Measurements from ENCODE around the gene CTSD.

Gene CTSD

DNA sequence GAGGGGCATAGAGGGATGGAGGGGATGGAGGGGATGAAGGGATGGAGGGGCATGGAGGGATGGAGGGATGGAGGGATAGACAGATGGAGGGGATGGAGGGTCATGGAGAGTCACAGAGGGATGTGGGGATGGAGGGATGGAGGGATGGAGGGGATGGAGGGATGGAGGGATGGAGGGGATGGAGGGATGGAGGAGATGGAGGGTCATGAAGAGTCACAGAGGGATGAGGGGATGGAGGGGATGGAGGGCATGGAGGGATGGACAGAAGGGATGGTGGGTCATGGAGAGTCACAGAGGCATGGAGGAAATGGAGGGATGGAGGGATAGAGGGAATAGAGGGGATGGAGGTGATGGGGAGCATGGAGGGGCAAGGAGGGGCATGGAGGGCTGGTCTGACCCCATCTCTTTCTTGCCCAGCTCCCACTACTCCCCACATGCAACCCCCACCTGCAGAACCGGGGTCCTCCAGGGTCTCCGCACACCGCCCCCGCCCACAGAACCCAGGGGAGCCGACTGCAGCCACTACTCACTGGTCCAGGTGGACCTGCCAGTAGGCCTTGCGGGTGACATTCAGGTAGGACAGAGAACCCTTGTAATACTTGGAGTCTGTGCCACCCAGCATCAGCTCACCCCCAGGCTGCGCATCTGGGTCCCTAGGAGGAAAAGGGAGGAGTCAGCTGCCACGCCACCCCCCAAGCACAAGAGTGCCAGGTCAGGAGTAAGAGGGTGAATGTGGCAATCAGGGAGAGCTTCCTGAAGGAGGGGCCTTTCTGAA is 9.2 kb downstream of the CTSD start:
- no peak for DNase-seq

DNA sequence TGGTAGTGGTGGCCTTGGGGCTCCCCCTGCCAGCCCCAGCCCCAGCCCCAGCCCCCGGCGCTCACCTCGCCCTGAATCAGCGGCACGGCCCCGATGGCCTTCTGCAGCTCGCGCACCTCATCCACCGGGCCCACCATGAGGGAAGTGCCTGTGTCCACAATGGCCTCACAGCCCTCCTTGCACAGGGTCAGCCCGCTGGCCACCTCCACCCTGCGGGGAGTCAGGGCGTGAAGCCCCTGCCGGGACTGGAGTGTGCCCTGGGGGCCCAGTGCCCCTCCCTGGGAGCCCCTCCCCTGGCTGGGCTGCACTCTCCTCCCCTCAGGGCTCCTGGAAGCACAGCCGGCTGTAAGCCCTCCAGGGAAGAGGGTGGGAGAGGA is 9.8 kb downstream of the CTSD start:
- no peak for DNase-seq

DNA sequence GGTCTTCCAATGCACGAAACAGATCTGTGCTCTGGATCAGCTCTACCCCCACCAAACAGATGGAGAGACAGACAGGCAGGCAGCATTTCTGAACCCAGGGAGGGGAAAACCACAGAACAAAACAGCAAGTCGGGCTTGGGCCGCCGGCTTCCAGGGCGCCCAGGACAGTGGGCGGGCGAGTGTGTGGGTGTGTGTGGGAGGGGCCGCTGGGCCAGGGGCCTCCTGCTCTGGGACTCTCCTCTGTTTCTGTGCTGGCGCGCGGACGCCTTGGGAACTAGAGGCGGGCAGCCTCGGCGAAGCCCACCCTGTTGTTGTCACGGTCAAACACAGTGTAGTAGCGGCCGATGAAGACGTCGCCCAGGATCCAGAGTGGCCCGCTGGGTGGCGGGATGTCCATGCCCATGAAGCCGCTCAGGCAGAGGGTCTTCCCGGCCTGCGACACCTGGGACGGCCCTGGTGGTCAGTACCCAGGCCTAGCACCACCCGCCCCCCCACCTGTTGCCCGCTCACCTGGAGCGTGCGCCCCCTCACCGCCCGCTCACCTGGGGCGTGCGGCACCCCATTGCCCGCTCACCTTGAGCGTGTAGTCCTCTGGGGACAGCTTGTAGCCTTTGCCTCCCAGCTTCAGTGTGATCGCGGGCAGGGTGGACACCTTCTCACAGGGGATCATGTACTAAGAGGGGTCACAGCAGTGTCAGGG is 10.3 kb downstream of the CTSD start:
- DNase-seq: no peak

DNA sequence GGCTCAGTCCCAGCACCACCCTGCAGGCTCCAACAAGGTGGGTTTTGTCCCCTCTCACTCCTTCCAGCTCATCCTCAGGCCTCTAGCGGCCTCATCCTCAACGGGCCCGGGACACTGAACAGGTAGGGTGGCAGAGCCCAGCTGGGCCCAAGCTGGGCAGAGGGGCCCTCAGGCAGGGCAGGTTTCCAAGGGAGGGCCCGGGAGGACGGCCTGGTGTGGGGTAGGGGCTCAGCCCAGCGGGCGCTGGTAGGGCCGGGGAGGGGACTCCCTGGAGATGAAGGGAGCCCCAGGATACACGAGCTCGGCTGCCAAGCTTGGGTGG is 10.9 kb downstream of the CTSD start:
- DNase-seq: no peak

DNA sequence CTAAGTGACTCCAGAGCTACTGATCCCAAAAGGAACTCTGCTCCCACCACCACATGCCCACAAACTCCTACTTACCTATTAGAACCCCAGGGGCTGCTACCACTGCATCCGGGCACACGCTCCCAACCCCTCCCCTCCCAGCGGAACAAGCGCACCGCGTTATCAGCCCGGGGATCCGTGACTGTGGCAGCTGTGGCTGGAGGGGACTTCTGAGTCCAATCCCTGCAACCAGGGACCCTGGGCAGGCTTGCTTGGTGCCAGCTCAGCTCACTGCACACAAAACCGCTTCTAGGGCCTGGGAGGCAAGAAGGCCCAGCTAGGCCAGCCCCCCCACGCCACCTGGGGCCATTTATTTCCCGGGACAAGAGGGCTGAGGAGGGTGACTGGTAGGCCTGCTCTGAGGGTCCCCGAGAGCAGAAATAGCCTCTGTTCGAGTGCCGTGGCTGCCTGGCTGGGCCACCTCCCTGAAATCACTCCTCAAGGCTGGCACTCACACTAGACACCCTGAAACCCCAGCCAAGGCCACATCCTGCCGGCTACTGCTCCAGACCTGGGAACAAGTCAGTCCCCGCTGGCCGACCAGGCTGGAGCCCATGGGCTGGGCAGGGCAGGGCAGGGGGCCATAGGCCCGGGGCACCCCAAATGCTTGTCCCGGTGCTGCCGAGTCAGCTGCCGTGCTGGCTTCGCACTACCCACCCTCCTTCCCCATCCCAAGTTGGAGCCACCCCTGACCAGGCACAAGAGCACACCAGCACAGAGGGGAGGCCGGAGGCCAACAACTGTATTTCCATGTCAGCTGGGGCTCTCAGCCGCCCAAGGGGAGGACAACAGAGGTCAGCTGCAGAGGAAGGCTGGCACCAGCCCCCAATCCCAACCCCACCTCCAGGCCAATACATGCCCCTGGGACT is 11.5 kb downstream of the CTSD start:
- DNase-seq: no peak

DNA sequence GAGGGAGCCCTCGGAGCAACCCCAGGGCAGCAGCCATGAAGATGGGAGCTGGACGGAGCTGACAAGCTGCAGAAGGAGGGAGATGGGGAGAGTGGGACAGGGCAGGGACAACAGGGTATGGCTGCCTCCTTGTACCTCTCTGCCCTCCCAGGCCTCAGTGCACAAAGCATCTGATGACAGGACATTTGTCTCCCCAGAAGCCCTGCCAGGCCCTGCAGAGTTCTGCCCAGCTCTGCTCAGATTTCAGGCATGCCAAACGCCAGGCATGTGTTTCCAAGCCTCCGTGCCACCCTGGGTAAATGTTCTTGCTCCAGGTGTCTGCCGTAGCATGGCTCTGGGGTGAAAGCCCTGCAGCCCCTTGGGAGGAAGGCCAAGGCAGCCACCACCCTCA is 12.2 kb downstream of the CTSD start:
- DNase-seq: no peak

DNA sequence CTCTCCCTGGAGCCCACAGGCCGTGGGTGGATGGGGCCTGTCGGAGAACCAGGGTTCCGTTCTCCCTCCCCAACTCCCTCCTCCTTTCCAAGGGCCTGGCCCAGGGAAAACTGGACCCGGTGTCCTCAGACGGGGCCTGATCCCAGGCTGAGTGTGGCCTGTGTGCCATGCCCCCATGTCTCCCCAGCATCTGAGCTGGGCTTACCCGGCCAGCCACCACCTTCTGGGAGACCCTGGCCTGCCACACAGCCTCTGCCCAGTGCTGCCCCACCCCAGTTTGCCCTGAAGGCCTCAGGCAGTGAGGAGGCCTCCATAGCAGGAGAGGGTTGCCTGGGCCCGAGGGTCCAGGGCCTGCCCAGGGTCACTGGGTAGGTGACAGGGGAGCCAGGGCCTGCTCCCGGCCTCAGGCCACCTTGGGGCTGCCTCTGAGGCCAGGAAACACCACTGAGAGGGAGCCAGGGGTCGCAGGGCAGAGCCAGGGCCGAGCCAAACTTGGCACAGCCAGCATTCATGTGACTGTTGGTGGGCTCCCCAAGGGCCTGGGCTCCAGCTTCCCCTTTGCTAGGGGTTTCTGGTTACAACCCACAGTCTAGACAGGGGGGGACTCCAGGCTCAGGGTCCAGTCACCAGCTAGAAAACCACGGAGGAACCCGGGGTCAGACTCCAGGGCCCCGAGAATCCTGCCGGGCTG is 12.7 kb downstream of the CTSD start:
- no peak for DNase-seq

DNA sequence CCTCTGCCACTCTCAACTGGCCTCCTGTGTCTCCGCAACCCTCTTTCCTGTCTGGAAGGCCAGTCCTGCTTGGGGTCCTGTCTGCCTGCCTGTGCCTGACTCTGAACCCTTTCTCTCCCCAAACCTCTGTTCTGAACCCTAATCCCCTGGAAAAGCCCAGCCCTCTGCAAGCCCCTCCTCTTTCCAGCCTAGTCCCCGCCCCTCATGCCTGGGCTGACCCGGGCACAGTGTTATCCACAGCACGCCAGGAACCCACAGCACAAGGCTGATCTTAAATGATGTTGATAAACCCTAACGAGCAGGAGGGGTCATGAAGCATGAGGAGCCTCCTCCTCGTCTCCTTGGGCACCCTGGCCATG is 13.3 kb downstream of the CTSD start, which contains the start of gene IFITM10:
IFITM10 (minus strand) TSS at position 115 of the 359 bp plus-strand sequence. CDS start 153 bp downstream, outside the sequence.
- DNase-seq: no peak

DNA sequence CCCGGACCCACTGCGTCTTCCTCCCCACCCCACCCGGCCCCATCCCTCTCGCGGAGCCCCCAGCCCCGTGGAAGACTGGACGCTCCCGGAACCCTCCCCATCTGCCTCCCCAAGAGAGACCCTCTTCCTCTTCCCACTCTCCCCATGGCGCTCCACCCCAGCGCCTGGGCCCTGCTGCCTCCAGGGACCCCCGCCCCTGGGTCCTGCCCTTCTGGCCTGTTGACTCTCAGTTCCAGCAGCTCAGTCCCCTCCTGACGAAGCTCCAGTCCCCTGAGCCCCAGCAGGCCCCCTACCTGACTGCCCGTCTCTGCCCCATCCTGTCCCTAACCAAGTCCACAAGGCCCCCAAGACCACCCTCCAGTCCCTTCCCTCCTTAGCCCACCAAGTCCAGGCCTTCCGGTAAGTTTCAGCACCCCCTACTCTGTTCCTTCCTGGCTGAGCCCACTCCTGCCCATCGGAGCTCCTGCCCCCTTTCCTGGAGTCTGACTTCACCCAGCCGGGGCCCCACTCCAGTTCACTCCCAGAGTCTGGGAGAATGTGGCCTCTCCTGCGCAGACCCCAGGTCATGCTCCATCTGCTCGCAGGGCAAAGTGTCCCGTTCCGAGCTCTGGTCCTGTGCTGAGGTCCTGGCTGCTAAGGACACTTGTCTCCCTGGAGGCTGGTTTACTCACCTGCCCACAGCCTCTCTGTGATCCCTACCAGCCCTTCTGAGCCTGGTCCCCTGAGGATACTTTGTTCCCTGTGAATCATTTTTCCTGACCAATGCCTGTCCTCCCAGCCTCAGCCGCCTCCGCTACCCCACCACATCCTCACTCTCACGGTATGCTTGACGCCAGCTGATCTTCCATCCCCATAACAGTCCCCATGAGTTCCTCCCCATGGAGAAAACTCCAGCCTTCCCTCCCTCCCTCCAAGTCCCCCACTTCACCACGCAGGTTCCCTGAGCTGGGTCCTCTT is 14.1 kb downstream of the CTSD start:
- DNase-seq: no peak

DNA sequence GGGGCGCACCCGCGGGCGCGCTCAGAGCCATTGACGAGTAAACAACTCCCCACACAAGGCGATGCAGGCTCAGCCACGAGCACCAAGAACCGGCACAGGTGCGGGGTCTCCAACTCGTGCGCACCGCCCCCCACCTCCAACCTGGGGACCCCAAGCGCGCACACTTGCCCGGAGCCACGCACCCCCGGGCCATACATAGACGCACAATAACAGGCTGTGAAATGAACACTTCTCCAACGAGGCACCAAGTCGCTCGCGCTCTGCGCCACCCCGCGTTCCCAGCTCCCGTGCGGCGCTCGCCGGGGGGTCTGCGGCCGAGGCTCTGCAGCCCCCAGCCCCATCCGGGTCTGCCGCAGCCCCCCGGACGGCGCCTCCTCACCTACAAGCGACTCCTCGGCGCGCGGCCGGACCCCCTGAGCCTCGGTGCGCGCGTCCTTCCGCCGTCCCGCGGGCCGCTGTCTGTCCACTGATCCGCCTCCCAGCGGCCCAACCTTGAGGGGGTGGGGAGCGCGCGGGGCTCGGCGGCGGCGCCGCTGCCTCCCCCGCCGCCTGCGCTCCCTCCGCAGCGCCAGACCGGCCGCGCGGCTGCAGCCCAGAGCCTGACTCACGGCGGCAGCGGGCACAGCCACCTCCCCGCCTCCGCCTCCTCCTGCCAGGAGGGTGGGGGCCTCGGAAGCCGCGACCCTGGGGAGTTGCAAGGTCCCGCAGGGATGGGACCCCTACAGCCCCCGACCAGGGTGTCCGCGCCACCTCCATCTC is 14.9 kb downstream of the CTSD start:
- no peak for DNase-seq

DNA sequence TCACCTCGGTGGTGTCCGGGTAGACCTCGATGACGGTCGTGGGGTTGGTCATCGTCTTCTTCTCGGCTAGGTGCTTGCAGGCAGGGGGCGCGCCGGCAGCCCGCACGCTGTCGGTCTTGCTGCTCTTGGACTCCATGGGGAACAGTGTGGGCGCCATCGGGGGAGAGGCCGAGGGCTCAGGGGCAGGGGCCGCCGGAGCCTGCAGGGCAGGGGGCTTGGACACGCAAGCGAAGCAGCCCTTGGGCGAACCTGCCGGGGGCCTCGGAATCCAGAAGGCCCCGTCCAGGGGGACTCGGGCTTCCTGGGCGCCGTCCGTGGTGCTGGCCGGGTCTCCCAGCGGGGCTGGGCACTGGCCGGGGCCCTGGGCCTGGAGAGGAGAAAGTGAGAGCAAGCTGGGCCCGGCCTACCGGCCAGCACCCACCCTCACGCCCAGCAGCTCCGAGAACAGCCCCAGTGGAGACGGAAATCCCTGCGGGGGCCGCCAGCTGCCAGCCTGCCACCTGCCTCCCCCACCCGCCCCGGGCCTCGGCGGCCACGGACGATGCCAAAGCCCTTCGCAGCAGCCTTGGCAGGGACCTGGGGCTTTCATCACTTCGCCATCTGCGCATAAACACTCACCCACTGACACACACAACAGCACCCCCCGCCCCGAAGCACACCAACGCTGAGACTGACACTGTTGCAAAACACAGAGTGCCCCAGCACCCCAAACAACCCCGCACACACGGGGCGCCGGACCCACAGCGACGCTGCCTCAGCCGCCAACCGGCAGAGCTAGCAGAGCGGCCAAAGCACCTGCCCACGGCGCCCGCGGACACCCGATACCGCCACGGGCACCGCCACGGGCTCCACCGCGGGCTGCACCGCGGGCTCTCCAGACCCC is 15.7 kb downstream of the CTSD start:
- DNase-seq: no peak

DNA sequence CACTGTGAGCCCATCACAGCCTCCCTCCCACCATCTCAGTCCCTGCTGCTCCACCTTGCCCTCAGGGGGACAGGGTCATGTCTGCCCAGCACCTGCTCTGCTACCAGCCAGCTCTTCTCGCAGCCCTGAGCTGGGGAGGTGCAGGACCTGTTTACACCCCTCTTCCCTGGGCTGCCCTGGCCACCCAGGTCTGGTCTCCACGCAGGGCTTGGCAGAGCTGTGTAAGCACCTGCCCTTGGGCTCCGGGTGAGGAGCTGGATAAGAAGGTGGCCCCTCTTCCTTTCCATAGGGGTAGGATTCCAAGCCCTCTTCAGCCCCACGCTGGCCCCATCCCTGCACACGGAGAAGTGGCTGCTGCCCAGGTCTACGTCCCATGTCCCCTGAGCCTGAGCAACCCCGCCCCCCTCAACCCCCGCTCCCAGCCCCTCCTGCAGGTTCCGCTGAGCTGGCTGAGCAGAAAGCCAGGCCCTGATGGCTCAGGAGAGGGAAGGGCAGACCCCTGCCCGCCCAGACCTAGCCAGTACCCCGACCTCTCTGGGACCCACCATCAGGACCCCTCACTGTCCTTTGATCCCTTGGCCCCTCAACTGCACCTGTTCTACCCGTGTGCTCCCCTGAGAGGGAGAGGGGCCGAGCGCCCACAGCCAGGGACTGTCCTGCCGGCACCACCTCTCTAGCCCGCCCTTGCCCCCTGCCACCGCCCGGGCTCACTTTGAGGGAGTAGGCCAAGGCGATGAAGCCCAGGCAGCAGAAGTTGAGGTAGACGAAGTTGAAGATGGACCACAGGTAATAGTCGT is 16.6 kb downstream of the CTSD start:
- no peak for DNase-seq

DNA sequence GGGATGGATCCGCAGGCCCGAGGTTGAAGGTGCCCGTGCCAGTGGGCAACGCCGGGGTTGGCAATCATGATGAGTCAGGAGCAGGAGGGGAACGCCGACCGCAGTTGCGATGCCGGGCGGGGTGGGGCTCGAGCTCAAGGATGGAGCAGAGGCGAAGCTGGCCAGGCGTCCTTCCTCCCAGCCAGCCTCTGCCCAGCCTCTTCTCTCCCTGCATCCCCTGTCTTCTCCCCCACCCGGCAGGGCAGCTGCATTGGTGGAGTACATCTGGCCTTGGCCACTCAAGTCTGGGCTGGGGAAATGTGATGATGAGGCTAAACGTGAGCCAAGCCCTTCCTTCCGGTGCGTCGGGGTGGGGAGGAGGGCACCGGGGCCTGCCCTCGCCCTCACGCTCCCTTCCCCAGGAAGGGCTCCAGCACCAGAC is 17.2 kb downstream of the CTSD start:
- no peak for DNase-seq

DNA sequence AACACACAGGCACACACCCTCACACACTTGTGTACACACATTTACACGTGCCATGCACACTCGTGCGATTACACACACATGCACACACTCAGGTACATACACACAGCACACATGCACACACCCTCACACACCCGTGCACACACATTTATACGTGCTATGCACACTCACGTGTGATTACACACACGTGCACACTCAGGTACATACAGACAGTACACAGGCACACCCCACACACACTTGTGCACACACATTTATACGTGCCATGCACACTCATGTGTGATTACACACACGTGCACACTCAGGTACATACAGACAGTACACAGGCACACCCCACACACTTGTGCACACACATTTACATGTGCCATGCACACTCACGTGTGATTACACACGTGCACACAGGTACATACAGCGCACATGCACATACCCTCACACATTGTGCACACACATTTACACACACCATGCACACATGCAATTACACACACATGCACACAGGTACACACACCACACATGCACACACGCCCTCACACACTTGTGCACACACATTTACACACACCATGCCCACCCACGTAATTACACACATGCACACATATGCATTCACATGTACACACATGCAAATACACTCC is 17.9 kb downstream of the CTSD start:
- no peak for DNase-seq

DNA sequence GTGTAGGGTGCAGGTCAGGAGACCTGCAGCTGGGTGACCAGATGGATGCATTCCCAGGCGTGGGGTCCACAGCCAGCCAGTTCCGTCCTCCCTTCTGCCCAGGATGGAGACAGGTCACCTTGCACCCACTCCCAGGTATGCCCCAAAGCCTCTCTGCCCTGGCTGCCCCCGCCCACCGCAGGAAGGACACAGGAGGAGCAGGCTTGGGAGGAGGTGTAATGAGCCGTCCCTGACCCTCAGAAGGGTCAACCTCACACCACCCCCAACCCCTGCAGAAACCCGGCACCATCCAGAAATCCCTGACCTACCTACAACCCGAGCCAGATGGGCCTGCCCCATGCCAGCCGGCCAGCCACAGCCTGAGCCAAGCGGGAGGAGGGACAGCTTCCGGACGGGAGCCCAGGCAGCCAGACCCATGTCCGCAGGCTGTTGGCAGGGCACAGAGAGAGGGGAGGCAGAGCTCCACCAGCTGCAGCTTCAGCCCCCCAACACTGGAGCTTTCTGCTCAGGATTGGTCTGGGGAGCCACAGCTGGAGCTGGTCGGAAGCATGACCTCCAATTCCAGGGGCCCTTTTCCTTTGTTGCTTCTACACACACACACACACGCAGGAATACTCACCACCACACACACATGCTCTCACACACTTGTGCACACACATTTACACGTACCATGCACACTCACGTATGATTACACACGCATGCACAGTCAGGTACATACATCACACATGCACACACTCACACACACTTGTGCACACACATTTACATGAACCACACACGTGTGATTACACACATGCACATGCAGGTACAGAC is 18.6 kb downstream of the CTSD start:
- no peak for DNase-seq

DNA sequence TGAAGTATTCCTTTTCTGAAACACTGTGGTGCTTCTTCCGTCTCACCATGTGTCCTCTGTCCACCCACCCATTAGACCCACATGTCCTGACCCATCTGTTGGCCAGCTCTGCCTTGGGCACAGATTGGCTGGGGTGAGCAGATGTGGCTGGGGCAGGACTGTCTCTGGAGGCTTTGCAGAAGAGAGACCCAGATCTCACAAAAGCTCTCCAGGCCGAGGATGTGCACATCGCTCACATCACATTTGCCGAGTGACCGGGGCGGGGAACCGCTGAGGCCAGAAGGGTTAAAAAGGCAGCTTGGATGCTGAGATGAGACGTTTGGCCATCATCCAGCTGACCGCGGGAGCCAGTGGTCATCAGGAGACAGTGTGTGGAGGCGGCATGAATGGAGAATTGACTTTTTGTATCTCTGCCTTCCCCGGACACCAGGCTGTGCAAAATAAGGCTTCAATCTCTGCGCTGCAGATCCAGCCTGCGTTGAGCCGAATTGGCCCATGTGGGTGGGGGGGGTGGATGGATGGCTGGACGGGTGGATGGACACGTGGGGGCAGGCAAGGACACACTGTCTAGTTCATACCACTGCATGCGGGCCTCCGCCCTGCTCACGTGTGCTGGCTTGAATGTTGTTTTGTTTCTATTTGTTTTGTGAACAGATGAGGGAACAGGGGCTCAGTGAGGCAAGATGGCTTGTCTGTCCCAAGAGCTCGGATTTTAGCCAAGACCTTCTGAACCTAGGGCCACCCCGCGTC is 19.4 kb downstream of the CTSD start:
- DNase-seq: no peak

DNA sequence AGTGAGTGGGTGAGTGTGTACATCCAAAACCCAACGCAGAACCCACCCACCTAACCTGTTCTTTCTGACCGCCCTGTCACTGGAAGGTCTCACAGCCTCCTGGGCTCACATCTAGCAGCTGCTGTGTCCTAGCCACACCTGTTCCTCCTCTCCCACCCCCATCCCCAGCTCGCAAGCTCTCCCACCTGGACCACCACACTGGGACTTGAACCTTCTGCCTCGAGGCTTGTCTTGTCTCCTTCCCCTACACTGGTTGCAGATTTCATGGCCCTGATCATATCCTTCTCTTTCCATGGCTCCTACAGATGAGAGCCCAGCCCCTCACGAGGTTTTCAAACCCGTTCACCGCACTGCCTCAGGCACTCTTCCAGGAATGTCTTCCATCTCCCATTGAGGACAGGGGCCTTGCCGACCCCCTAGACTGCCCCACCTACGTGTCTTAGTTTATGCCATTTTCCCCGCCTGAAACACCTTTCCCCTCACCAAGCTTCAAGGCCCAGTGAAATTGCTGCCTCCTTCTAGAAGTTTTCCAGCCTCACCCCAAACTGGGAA is 20.1 kb downstream of the CTSD start:
- no peak for DNase-seq

Data from stimulated activated CD4-positive, alpha-beta T cell treated with anti-CD3 and anti-CD28 coated beads, Interleukin-12 subunit alpha, Interleukin-12 subunit beta, amount 100 ng/mL, for 4 hours (primary cell).